Thymus (tissue), 11 donors: Measurements from ENCODE around the gene VWF. TPM values are rescaled to one million over a fixed set of nuclear protein-coding genes. Genes with fewer than 3 reads are reported as not detected.

Source experiments
- DNase-seq, 9 donors: peaks; one replicate each; pipeline ENCODE4 v3.0.0-alpha.2; 2013; ENCODE audit warnings: low spot score in 9 of 9, low read depth in 6 of 9, missing footprints in 1 of 9
- H3K27ac ChIP-seq, 2 donors: one replicate each; pipeline ENCODE4 v1.5.1; 2013; ENCODE audit warnings: control low read depth in 1 of 2, low read depth in 1 of 2, low read length in 1 of 2, mild to moderate bottlenecking in 1 of 2, moderate library complexity in 1 of 2
- H3K27me3 ChIP-seq, 2 donors: one replicate each; pipeline ENCODE4 v1.5.1; 2013; ENCODE audit warnings: low read length in 1 of 2; ENCODE audit not compliant: control insufficient read depth in 2 of 2, insufficient read depth in 1 of 2
- H3K36me3 ChIP-seq, 2 donors: one replicate each; pipeline ENCODE4 v1.5.1; 2013; ENCODE audit warnings: low read length in 1 of 2, mild to moderate bottlenecking in 1 of 2, moderate library complexity in 1 of 2; ENCODE audit not compliant: control insufficient read depth in 2 of 2, insufficient read depth in 2 of 2
- H3K4me1 ChIP-seq, 2 donors: one replicate each; pipeline ENCODE4 v1.5.1; 2013; ENCODE audit warnings: low read length in 2 of 2; ENCODE audit not compliant: control insufficient read depth in 2 of 2, insufficient read depth in 2 of 2
- H3K4me3 ChIP-seq, 2 donors: one replicate each; pipeline ENCODE4 v1.5.1; 2013; ENCODE audit warnings: low read length in 2 of 2, control low read depth in 1 of 2, mild to moderate bottlenecking in 1 of 2
- H3K9me3 ChIP-seq, 2 donors: one replicate each; pipeline ENCODE4 v1.5.1; 2013; ENCODE audit warnings: low read length in 1 of 2, mild to moderate bottlenecking in 1 of 2; ENCODE audit not compliant: control insufficient read depth in 2 of 2, insufficient read depth in 1 of 2
- WGBS: extraction: QIAGEN DNeasy Blood & Tissue Kit; methylation state at CpG from one replicate; pipeline ENCODE4 v1.1.7; 2013; 5-methylcytosine and 5-hydroxymethylcytosine counted together
- polyA plus RNA-seq: library from polyadenylated mRNA; stranded (reverse); fragments of 200-250 nt; gene quantifications from one replicate; pipeline ENCODE4 v1.2.3, GENCODE V29; 2013
- total RNA-seq: library from RNA; stranded (reverse); fragments of 120-200 nt; gene quantifications from one replicate; pipeline ENCODE4 v1.2.4, GENCODE V29; 2013
- donor health status: healthy.

Gene VWF
- total and polyA plus RNA-seq, 2 donors: 6.7 to 33.8 TPM

DNA sequence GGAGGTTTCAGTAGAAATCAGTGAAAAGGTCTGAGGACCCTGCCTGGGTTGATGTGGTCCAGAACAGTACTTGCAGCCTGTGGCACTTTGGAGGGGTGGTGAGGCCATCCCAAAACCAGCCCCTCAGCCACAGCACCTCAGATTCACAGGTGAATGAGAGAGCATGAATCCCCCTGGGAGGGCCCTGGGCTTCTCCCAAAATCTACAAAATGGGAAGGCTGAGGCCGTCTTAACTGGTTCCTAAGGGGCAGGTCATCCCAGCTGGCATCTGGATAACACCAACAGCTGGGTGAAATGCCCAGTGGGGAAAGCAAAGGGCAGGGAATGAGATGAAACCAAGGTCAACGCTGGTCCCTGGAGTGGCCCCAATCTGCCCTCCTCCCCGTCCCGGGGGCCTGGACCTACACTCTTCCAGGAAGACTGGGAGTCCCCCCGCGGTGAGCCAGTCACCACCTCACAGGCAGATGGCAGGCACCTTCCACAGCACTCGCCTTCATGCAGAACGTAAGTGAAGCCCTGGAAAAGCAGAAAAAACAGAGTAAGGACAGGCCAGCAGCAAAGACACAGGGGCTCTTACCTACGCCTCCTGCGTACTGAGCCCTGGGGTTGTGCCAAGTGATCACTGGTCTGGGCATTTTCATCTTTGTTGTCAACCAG is 153.1 kb downstream of the VWF start:
- no peaks in the 10 kb centered on the region for H3K4me1 ChIP-seq
- no peak for DNase-seq
- WGBS: 94% methylated on average over 10 of the region's 10 CpGs

DNA sequence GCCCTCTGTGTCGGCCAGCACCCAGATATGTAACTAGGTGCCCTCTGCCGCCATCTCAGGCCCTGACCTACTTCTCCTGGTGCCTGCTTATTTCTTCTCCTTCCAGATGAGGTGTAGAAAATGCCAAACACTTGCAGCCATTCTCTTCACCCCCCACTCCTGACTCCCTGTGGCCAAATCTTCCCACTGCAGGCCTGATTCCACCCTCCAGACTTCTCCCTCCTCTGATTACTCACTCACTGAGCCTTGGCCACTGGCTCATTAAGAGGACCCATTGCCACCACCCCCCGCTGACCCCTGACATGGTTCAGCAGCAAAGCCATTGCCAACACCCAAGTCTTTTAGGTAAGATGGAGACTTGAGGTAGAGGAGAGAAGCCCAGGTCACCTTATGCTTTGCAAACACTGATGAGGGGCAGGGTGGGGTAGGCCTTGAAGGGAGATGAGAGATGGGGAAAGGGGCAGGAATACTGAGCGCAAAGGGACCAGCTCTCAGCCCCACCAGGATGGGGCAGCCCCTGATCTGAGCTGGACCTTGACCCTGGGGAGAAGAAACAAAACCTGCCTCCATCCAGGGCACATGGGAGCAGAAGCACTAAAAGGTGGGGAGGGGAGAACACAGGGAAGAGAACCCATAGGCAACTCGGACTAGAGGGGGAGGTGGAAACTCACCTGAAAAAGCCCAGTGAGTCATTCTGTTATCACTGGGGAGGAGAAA is 154.3 kb downstream of the VWF start:
- 97% methylated on average over 5 of the region's 5 CpGs for WGBS
- H3K4me1 ChIP-seq: no peaks in the 10 kb centered on the region

More for the DNA sequence above, 153.1 kb downstream of the VWF start:
- Histone ChIP-seq H3K4me3 (no peak overlapping the region), H3K27ac (no peak overlapping the region), H3K36me3 (no peaks in the 10 kb centered on the region), H3K27me3 (no peaks in the 10 kb centered on the region), H3K9me3 (no peaks in the 10 kb centered on the region)

GRCh38 chr12:5969156-5969973 is 155.1 kb downstream of the VWF start:
- no peaks in the 10 kb centered on the region for H3K36me3 ChIP-seq
- H3K27me3 ChIP-seq: no peaks in the 10 kb centered on the region
- H3K4me3 ChIP-seq: no peak overlapping the region
- WGBS: 94% methylated on average over 17 of the region's 17 CpGs
- H3K4me1 ChIP-seq: no peaks in the 10 kb centered on the region
- no peaks in the 10 kb centered on the region for H3K9me3 ChIP-seq
- H3K27ac ChIP-seq: no peak overlapping the region
- no peak for DNase-seq

More for the DNA sequence above, 154.3 kb downstream of the VWF start:
- Histone ChIP-seq H3K27ac (no peak overlapping the region), H3K4me3 (no peak overlapping the region), H3K9me3 (no peaks in the 10 kb centered on the region), H3K27me3 (no peaks in the 10 kb centered on the region), H3K36me3 (no peaks in the 10 kb centered on the region)
- DNase-seq: no peak

DNA sequence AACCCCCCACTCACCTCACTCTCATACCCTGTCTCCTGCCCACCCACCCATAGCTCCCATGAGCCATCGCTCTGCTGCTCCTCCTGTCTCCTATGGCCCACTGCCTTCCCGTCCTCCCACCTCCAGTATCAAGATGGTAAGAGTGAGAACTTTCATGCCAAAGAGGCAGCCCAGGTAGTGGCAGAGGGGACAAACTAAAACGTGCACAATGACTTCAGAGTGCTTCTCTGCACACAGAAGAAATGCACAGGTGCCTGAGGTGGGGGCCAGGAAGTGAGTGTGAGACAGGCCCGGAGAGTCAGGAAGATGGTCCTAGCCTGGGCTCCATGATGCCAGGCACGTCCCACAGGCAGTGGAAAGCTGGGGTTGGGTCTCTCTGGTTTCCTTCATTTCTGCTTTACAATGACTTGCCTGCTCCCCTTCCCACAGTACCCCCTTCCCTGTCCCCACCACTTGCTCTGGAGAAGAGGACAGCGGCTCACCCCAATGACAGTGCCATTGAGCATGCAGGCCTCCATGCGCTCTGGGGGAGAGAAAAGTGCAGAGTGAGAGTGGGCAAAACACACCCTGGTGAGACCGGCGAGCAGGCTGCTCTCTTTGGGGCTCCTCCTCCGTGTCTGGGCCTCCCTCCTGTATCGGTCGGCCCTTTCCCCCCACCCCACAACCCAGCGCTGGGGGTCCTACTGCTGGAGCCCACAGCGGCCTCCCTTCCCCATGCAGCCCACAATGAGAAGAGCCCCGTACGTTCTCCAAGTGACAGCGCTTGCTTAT is 156.6 kb downstream of the VWF start:
- Histone ChIP-seq H3K27me3 (no peaks in the 10 kb centered on the region), H3K4me3 (no peak overlapping the region), H3K4me1 (no peaks in the 10 kb centered on the region), H3K36me3 (no peaks in the 10 kb centered on the region), H3K27ac (no peak overlapping the region), H3K9me3 (no peaks in the 10 kb centered on the region)
- WGBS: 96% methylated on average over 17 of the region's 17 CpGs
- DNase-seq: no peak

DNA sequence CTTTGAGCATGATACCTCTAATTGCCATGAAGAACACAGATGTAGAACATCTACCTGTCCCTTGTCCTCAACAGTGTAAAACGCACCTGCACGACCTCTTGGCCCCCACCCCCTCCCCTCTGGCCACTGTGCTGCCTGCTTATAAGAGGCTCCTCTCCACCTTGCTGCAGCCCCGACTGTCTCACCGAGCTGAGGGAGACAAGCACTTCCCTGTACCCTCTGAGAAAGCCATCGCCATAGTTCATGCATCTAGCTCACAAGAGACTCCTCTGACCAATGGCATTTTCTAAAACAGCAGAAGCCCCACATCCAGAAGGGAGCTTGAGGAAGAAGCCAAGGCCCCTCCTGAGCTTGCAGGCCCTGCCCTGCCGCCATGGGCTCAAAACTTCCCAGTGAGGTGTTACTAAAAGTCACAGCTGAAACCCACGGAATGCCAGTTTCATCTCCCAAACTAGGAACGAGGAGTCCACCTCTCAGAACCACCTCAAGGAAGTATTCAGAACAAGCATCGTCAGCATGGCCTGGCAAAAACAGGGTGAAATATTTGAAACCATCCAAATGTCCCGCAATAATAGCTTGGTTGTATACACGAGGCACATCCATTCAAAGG is 157.9 kb downstream of the VWF start:
- WGBS: 95% methylated on average over 11 of the region's 11 CpGs
- Histone ChIP-seq H3K27me3 (no peaks in the 10 kb centered on the region), H3K4me1 (no peaks in the 10 kb centered on the region), H3K27ac (no peak overlapping the region), H3K36me3 (no peaks in the 10 kb centered on the region), H3K9me3 (no peaks in the 10 kb centered on the region), H3K4me3 (no peak overlapping the region)
- no peak for DNase-seq

- no peaks in the 10 kb centered on the region for H3K27me3 ChIP-seq
- H3K4me3 ChIP-seq: no peak overlapping the region
- DNase-seq: peak in 7 of 9 donors; percentile 8 to 54 (median 26)
- H3K27ac ChIP-seq: no peak overlapping the region
- WGBS: 44% methylated on average over 9 of the region's 9 CpGs
- no peaks in the 10 kb centered on the region for H3K36me3 ChIP-seq
- H3K4me1 ChIP-seq: no peaks in the 10 kb centered on the region
- no peaks in the 10 kb centered on the region for H3K9me3 ChIP-seq
These were observed 158.5 kb downstream of the VWF start for GRCh38 chr12:5965950-5966383.

DNA sequence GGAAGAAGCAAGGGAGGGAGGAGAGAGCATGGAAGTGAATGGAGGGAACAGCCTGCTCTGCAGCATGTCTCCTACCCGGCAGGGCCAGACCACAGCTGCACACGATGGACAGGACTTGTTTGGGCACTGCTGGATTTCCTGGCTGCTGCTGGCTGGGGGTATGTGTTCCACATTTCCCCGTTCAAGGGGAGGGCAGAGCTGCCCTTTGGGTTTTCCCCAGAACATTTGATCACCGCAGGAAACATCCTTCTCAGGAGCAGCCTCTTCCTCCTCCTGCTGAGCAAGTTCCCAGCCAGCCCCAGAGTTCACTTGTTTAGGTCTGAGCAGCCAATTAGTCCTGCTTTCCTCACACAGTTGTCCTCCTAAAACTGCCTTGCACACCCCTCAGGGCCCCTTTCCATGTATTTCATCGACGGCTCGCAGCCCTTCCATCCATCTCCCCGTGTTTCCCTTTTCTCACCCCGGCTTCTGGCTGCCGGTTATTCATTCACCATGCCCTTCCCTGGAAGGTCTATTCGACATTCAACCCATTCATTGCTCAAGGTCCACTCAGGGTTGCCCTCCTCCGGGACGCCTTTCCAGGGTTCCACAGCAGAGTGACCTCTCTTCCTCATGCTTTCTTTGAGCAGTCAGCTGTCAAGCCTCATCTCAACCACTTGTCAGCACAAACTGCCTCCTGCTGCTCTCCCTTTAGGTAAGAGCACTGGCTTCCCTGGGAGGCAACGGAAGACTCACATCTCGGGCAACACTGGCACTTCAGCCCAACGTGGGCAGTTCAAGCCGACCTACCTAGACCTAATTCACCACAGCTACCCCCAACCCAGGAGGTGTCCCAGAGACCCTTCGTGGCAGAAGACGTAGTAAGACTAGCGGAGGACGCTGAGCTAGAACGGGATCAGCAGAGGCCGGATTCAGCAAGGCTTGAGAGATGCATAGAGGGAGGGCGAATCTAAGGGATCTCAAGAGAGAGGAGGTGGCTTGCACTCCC is 159.3 kb downstream of the VWF start:
- no peak for DNase-seq
- Histone ChIP-seq H3K4me3 (no peak overlapping the region), H3K36me3 (no peaks in the 10 kb centered on the region), H3K27me3 (no peaks in the 10 kb centered on the region), H3K27ac (no peak overlapping the region), H3K4me1 (no peaks in the 10 kb centered on the region), H3K9me3 (no peaks in the 10 kb centered on the region)
- 84% methylated on average over 24 of the region's 24 CpGs for WGBS

- WGBS: 90% methylated on average over 7 of the region's 7 CpGs
- Histone ChIP-seq H3K27me3 (no peaks in the 10 kb centered on the region), H3K9me3 (no peaks in the 10 kb centered on the region), H3K36me3 (no peaks in the 10 kb centered on the region), H3K4me3 (no peak overlapping the region), H3K27ac (no peak overlapping the region), H3K4me1 (no peaks in the 10 kb centered on the region)
- no peak for DNase-seq
These were observed 161.0 kb downstream of the VWF start for GRCh38 chr12:5963515-5963914.
